RPMI8226 (cell line): ENCODE measurements around the gene GUCA2A.
"Not testable (repeated sequence)": the region's sequence is repeated elsewhere in the genome, so short reads cannot be mapped to it uniquely, and the experiment has no call there.

Experiments
- DNase-seq: peaks from one replicate; pipeline ENCODE4 v3.0.0-alpha.2; 2015

Gene GUCA2A

GRCh38 chr1:42164551-42165420 is at the start of gene GUCA2A:
Gene GUCA2A (minus strand): TSS chr1:42164745. CDS start chr1:42164712, 33 bp downstream.
- no peak for DNase-seq

DNA sequence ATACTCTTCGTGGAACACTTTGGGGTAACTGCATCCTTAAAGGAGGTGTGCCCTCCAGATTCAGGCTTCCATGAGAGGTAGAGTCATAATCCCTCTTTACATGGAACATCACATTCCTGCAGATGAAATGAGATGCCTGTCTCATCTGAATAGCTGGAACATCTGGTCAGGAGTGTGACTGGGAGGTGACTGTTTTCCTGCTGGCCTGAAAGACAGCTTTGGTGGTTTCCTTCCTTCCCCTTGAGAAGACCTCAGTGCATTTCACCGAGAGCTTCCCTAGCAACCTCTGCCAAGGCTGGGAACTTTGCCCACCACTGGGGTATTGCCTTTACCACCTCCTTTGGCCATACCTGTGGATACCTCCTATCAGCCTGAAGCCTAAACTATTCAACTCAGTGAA is 46.7 kb upstream of the GUCA2A start:
- DNase-seq: no peak

- no peak for DNase-seq
These were observed 46.0 kb upstream of the GUCA2A start for GRCh38 chr1:42210421-42211133.

GRCh38 chr1:42209526-42210251 is 45.1 kb upstream of the GUCA2A start:
- DNase-seq: peak; percentile 5

GRCh38 chr1:42206930-42207329 is 42.4 kb upstream of the GUCA2A start:
- DNase-seq: not testable (repeated sequence)

DNA sequence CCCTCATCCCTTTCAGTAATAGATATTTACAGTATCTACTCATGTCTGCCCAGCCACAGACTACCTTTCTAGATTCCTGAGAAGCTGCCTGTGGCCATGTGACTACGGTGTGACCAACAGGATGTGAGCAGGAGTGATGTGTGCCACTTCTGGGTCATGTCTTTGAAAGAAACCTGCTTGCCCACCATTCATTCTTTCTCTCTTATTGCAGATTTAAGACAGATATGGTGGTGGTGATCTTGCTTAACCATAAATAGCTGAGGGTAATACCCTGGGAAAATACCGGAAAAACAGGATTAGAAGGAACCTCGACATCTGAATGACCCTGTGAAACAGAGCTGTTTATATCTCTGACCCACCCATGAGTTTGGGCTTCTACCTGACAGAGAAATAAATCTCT is 41.6 kb upstream of the GUCA2A start:
- DNase-seq: no peak

DNA sequence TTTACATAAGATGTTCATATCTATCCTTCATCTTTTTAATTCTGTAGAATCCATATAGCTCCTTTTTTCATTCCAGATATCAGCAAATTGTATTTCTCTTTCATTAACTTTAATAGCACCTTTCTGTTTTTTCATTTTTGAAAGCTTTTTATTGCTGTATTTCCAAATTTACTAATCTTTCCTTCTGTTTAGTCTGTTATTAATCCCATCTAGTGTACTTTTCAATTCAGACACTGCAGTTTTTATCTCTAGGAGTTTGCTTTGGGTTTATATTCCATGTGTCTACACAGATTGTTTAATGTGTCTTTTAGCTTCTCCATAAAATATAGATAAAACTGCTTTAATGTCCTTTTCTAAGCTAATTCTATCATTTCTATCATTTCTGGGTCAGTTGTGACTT is 37.4 kb upstream of the GUCA2A start:
- no peak for DNase-seq

DNA sequence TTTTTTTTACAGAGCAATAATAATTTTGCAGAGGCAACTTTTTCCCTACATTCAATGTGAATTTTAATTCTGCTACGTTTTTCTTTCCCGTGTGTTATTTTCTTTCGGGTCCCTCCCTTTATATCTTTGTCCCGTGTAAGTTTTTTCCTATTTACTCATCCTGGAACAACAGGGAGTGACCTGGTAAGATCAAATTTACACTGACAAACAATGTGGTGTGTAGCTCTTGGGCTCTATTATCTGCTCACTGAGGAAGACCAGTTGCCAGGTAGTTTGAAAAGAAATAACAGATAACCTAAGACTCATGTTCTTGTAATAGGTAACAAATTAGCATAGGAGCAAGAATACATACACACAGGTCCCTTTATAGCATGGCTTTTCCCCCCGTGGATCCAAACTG is 33.7 kb upstream of the GUCA2A start:
- DNase-seq: no peak

- DNase-seq: no peak
These were observed 31.3 kb upstream of the GUCA2A start for GRCh38 chr1:42195841-42196240.

DNA sequence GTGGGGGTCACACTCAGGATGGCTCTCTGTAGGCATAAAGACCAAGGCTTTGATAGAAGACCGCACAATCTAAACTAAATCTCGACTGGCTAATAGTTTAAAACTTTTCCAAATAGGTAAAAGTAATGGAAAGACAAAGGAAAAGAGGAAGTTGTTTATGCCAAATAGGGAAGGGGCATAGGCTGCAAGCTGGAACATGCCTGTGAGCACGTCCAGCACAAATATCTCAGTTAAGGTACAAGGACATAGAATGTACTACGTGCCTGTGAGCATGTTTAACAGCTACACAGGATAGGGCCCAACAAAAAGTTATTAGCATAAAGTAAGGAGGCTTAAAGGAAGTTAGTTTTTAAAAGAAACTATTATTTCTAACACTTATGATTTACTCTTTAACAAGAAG is 27.6 kb upstream of the GUCA2A start:
- DNase-seq: no peak

- DNase-seq: no peak
These were observed 26.8 kb upstream of the GUCA2A start for GRCh38 chr1:42191319-42191718.

GRCh38 chr1:42189931-42190853 is 25.6 kb upstream of the GUCA2A start:
- DNase-seq: no peak

DNA sequence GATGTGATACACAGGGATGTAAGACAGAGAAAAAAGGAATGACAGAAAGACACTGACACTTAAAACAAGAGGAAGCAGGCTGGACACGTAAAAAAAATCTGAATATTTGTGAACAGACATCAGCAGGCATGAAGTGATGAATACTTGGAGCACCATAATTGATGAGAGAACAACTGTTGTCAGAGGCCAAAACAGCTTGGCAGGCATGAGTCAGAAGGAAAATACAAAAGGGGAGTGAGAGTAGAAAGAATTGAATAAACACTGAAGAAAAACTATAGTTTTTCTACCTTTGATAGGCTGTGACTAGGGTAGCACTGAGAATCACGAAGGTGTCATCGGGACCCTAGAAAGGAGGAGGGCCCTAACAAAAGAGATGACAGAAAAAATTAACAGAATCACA is 21.6 kb upstream of the GUCA2A start:
- no peak for DNase-seq

- DNase-seq: no peak
These were observed 20.1 kb upstream of the GUCA2A start for GRCh38 chr1:42184616-42185015.

- no peak for DNase-seq
These were observed 19.4 kb upstream of the GUCA2A start for GRCh38 chr1:42183957-42184268.

DNA sequence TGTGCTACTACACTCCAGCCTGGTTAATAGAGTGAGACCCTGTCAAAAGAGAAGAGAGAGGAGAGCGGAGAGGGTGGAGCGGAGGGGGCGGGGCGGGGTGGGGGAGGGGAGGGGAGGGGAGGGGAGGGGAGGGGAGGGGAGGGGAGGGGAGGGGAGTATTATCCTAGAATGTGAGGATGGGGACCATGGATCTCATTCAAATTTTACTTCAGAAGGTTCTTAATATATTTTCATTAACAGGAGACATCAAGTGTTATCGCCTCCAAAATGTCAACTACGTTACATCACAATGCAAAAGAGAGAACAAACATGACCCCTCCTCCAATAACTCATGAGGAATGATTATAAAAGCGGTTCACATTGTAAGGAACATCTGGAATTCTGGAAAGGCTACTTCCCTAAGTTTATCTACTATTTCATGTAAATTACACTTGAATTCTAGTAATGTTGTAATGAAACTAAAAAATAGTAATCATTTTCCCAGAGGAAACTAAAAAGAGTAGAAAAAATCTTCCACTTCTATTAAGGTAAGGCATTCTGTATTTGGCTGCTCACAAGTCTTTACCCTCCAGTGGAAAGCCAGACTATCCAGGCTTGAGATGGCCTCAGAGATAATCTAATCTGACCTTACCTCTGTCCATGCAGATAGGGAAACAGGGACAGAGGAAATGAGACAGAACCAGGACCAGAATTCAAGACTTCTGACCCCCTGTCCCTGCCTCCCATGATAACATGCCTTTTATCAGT is 18.8 kb upstream of the GUCA2A start:
- no peak for DNase-seq

- no peak for DNase-seq
These were observed 17.1 kb upstream of the GUCA2A start for GRCh38 chr1:42181687-42182086.

GRCh38 chr1:42179900-42180329 is 15.4 kb upstream of the GUCA2A start:
- DNase-seq: no peak

DNA sequence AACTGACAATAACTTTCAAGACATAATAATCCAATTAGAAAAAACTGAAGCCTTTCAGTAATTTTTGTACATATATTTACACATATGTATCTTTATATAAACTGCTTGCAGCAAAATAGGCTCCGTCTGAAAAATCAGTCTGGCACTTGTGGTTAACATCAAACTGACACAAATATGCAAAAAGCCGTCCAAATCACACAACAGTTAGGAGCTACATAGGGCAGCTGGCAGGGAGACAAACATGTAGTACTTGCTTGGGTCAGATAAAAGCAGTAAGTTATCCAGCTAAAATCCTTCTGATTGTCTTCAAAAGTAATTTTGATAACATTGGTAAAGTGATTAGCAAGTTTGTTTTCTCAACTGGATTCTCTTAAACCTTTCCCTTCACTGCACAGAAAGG is 14.7 kb upstream of the GUCA2A start:
- no peak for DNase-seq

- no peak for DNase-seq
These were observed 13.7 kb upstream of the GUCA2A start for GRCh38 chr1:42178249-42178648.

DNA sequence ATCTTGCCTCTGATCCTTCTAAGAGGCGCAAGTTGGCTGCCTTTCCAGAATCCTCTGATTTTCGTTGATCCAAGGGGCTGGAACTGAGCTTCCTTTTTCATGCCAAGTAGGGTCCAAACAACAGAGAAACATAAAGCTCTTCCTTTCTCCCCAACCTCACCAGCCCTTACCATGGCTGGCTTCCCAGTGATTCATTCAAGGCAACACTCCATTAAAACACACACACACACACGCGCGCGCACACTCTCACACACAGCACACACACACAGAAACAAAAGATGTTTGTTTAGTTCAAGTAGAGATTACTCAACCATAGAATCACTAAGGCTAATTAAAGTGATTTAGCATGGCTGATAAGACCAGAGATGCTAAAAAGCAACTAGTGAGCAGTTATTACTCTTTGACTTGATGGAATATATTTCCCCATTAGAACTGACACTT is 13.0 kb upstream of the GUCA2A start:
- no peak for DNase-seq
